GM12891 (cell line): ENCODE data around the gene MADD.

Source experiments
- DNase-seq: peaks from one replicate; pipeline ENCODE4 v3.0.0; 2011; ENCODE audit warnings: low spot score; ENCODE audit not compliant: insufficient read length
- FAIRE-seq: peaks from 2 replicates; lab custom pipeline; 2011; peaks lifted over from hg19 to GRCh38; lab: Jason Lieb, UNC
- PAX5 ChIP-seq: IDR thresholded peaks from 2 replicates; pipeline ENCODE4 v1.6.1; 2011; ENCODE audit warnings: low read length, moderate library complexity, mild to moderate bottlenecking; ENCODE audit not compliant: insufficient read depth, severe bottlenecking
- POLR2A ChIP-seq: IDR thresholded peaks from 2 replicates; pipeline ENCODE4 v1.6.1; 2011; ENCODE audit warnings: low read depth, low read length, control low read depth
- POLR2AphosphoS5 ChIP-seq: IDR thresholded peaks from 2 replicates; pipeline ENCODE4 v1.6.1; 2011; ENCODE audit warnings: low read depth, low read length, control low read depth
- POU2F2 ChIP-seq: IDR thresholded peaks from 2 replicates; pipeline ENCODE4 v1.6.1; 2011; ENCODE audit warnings: low read depth, mild to moderate bottlenecking, control low read depth, low read length, moderate library complexity
- SPI1 ChIP-seq: IDR thresholded peaks from 2 replicates; pipeline ENCODE4 v1.6.1; 2011; ENCODE audit warnings: low read depth, low read length, control low read depth
- TAF1 ChIP-seq: IDR thresholded peaks from 2 replicates; pipeline ENCODE4 v1.6.1; 2011; ENCODE audit warnings: low read depth, low read length, control low read depth

Gene MADD

GRCh38 chr11:47376107-47376524 is 106.2 kb downstream of the MADD start:
- DNase-seq: no peak
- FAIRE-seq: peak; percentile 71
- TF ChIP-seq SPI1 (no peak), POLR2AphosphoS5 (no peak), POU2F2 (no peak), TAF1 (no peak), PAX5 (no peak)

GRCh38 chr11:47376525-47377371 is 106.8 kb downstream of the MADD start:
- peak; percentile 69 for FAIRE-seq
- TF ChIP-seq POLR2AphosphoS5 (no peak), PAX5 (no peak), POLR2A (no peak), POU2F2 (no peak), TAF1 (no peak), SPI1 (no peak)
- no peak for DNase-seq

GRCh38 chr11:47377571-47378009 is 107.7 kb downstream of the MADD start:
- TF ChIP-seq POLR2A (no peak), TAF1 (no peak), POLR2AphosphoS5 (no peak), SPI1 (no peak), PAX5 (no peak), POU2F2 (no peak)
- DNase-seq (no peak), FAIRE-seq (no peak)

- TF ChIP-seq POLR2A (peak; percentile 64; the same call in 1 of the 2 replicates), POU2F2 (peak; percentile 98), PAX5 (no peak), POLR2AphosphoS5 (peak; percentile 73; the same call in 1 of the 2 replicates), TAF1 (no peak), SPI1 (peak; percentile 30; the same call in 1 of the 2 replicates)
- peak; percentile 45 for FAIRE-seq
- DNase-seq: peak; percentile 84
Measured at GRCh38 chr11:47378010-47378835, 108.3 kb downstream of the MADD start, which contains the start of gene SPI1. Gene SPI1 (minus strand): TSS chr11:47378547. CDS start chr11:47378353, 194 bp downstream.

- DNase-seq: no peak
- no peak for FAIRE-seq
- peak; percentile 2; the same call in 1 of the 2 replicates for TF ChIP-seq POLR2AphosphoS5
- 0 out of 2 replicates have a peak, but pooled peaks have one; percentile 13 for TF ChIP-seq POU2F2
- TF ChIP-seq POLR2A: no peak
- TF ChIP-seq SPI1: no peak
- no peak for TF ChIP-seq TAF1
- TF ChIP-seq PAX5: no peak
Measured at GRCh38 chr11:47378836-47379170, 108.9 kb downstream of the MADD start.

- DNase-seq: no peak
- FAIRE-seq: peak; percentile 76
- TF ChIP-seq TAF1: no peak
- TF ChIP-seq SPI1: no peak
- TF ChIP-seq PAX5: no peak
- TF ChIP-seq POLR2A: no peak
- TF ChIP-seq POLR2AphosphoS5: no peak
- no peak for TF ChIP-seq POU2F2
Measured at GRCh38 chr11:47379317-47379716, 109.4 kb downstream of the MADD start.
